ENCODE measurements around the gene SOX13. TPM values are rescaled to one million over a fixed set of nuclear protein-coding genes. Genes with fewer than 3 reads are reported as not detected.

Gene SOX13
- total RNA-seq, 1 experiment from 2014 or later: 21.8 TPM

GRCh38 chr1:204065174-204065985, 7.5 kb upstream of the SOX13 start:
- no TSS peak for BruUV-seq (replicated peaks)
- no peak for TF ChIP-seq CTCF (IDR thresholded peaks at IDR 0.05; ENCODE audit: unreplicated experiment)
- peak; percentile 56 for DNase-seq
- H3K4me1 Mint-ChIP-seq (ENCODE audit: low read depth, unreplicated experiment): peaks cover 7% of the 10 kb centered on the region
- intact Hi-C loops (cut with micrococcal nuclease; ENCODE audit: unreplicated experiment): no loop called here
- no peak overlapping the region for H3K4me3 Mint-ChIP-seq (ENCODE audit: low read depth, unreplicated experiment)
- no peaks in the 10 kb centered on the region for H3K36me3 Mint-ChIP-seq (ENCODE audit: insufficient read depth, unreplicated experiment)
- H3K9me3 Mint-ChIP-seq (ENCODE audit: low read depth, unreplicated experiment): no peaks in the 10 kb centered on the region
- peaks cover 14% of the 10 kb centered on the region for H3K27me3 Mint-ChIP-seq (ENCODE audit: unreplicated experiment)
- no peak overlapping the region for H3K27ac Mint-ChIP-seq (ENCODE audit: unreplicated experiment)
- CTCF ChIA-PET: no interaction called here

- Mint-ChIP-seq H3K36me3 (ENCODE audit: insufficient read depth, unreplicated experiment) (no peaks in the 10 kb centered on the region), H3K27ac (ENCODE audit: unreplicated experiment) (no peak overlapping the region), H3K4me1 (ENCODE audit: low read depth, unreplicated experiment) (peaks cover 7% of the 10 kb centered on the region), H3K9me3 (ENCODE audit: low read depth, unreplicated experiment) (no peaks in the 10 kb centered on the region), H3K4me3 (ENCODE audit: low read depth, unreplicated experiment) (no peak overlapping the region), H3K27me3 (ENCODE audit: unreplicated experiment) (peaks cover 14% of the 10 kb centered on the region)
- intact Hi-C loops (cut with micrococcal nuclease; ENCODE audit: unreplicated experiment): no loop called here
- DNase-seq: no peak
- CTCF ChIA-PET: interaction anchor here (0.7 kb wide), 1 partner anchor 264 kb away, joined by 3 read pairs; no protein-coding TSS in a partner anchor
- no peak for TF ChIP-seq CTCF (IDR thresholded peaks at IDR 0.05; ENCODE audit: unreplicated experiment)
- no TSS peak for BruUV-seq (replicated peaks)
Measured at GRCh38 chr1:204065986-204066300, 7.0 kb upstream of the SOX13 start.

GRCh38 chr1:204067935-204068334, 5.0 kb upstream of the SOX13 start:
- no peak for TF ChIP-seq CTCF (IDR thresholded peaks at IDR 0.05; ENCODE audit: unreplicated experiment)
- intact Hi-C loops (cut with micrococcal nuclease; ENCODE audit: unreplicated experiment): no loop called here
- Mint-ChIP-seq H3K4me3 (ENCODE audit: low read depth, unreplicated experiment) (no peak overlapping the region), H3K27me3 (ENCODE audit: unreplicated experiment) (peaks cover 14% of the 10 kb centered on the region), H3K36me3 (ENCODE audit: insufficient read depth, unreplicated experiment) (peaks cover 2% of the 10 kb centered on the region), H3K4me1 (ENCODE audit: low read depth, unreplicated experiment) (peaks cover 7% of the 10 kb centered on the region), H3K27ac (ENCODE audit: unreplicated experiment) (no peak overlapping the region), H3K9me3 (ENCODE audit: low read depth, unreplicated experiment) (no peaks in the 10 kb centered on the region)
- CTCF ChIA-PET: no interaction called here
- no TSS peak for BruUV-seq (replicated peaks)
- DNase-seq: no peak

GRCh38 chr1:204069887-204070286, 3.0 kb upstream of the SOX13 start:
- Mint-ChIP-seq H3K27ac (ENCODE audit: unreplicated experiment) (no peak overlapping the region), H3K4me3 (ENCODE audit: low read depth, unreplicated experiment) (no peak overlapping the region), H3K36me3 (ENCODE audit: insufficient read depth, unreplicated experiment) (peaks cover 20% of the 10 kb centered on the region), H3K9me3 (ENCODE audit: low read depth, unreplicated experiment) (no peaks in the 10 kb centered on the region), H3K4me1 (ENCODE audit: low read depth, unreplicated experiment) (peaks cover 7% of the 10 kb centered on the region), H3K27me3 (ENCODE audit: unreplicated experiment) (peaks cover 14% of the 10 kb centered on the region)
- no peak for TF ChIP-seq CTCF (IDR thresholded peaks at IDR 0.05; ENCODE audit: unreplicated experiment)
- DNase-seq: no peak
- no TSS peak for BruUV-seq (replicated peaks)
- CTCF ChIA-PET: interaction anchor here (0.6 to 0.9 kb wide), 2 partner anchors 58 to 207 kb away, joined by 3 to 4 read pairs; no protein-coding TSS in a partner anchor
- intact Hi-C loops (cut with micrococcal nuclease; ENCODE audit: unreplicated experiment): no loop called here

All from Calu3 (cell line).